Stomach (tissue), 4 donors: ENCODE results near the gene ZNF775.

Experiments
- CTCF ChIP-seq, 7 experiments: fragments of 450-650 bp in 4 of 7; fragments of 200-600 bp in 3 of 7; sonication (generic) in 3 of 7; IDR thresholded peaks; one replicate each; pipeline ENCODE4 v1.5.1; 2016 to 2019; ENCODE audit warnings: antibody characterized with exemption in 7 of 7, control low read depth in 2 of 7, mild to moderate bottlenecking in 1 of 7
- EP300 ChIP-seq: sonication (generic); formaldehyde crosslinking; IDR thresholded peaks from one replicate; pipeline ENCODE4 v1.6.1; 2017; ENCODE audit warnings: antibody characterized with exemption
- POLR2A ChIP-seq, 4 donors: fragments of 450-650 bp; IDR thresholded peaks; one replicate each; pipeline ENCODE4 v1.6.1; 2016; ENCODE audit warnings: antibody characterized with exemption in 4 of 4, control low read depth in 2 of 4, mild to moderate bottlenecking in 1 of 4, moderate library complexity in 1 of 4
- POLR2AphosphoS5 ChIP-seq, 3 donors: sonication (generic); formaldehyde crosslinking; IDR thresholded peaks; one replicate each; pipeline ENCODE4 v1.6.1; 2016; ENCODE audit warnings: antibody characterized with exemption in 3 of 3

GRCh38 chr7:150421831-150422230 lies 42.7 kb downstream of the ZNF775 start:
- TF ChIP-seq POLR2A (IDR thresholded peaks at IDR 0.05) (no peak), CTCF (IDR thresholded peaks at IDR 0.05) (no peak), POLR2AphosphoS5 (IDR thresholded peaks at IDR 0.05) (no peak), EP300 (no peak)
